Left renal pelvis (tissue), 4 donors: Measurements from ENCODE around the gene MAP3K7CL. TPM values are rescaled to one million over a fixed set of nuclear protein-coding genes. Genes with fewer than 3 reads are reported as not detected.
"Not testable (repeated sequence)": the region's sequence is repeated elsewhere in the genome, so short reads cannot be mapped to it uniquely, and the experiment has no call there.

Experiments used
- DNase-seq, 4 donors: peaks; one replicate each; pipeline ENCODE4 v3.0.0-alpha.2; 2013; ENCODE audit warnings: low read depth in 4 of 4, low spot score in 3 of 4
- polyA plus RNA-seq, 4 donors: library from polyadenylated mRNA; unstranded; fragments of 120-200 nt; gene quantifications; one replicate each; pipeline ENCODE4 v1.2.1, GENCODE V29; 2013; ENCODE audit not compliant: insufficient read length in 4 of 4

MAP3K7CL gene
- polyA plus RNA-seq, 4 donors = 4.8 to 7.7 (median 6.0) TPM

DNA sequence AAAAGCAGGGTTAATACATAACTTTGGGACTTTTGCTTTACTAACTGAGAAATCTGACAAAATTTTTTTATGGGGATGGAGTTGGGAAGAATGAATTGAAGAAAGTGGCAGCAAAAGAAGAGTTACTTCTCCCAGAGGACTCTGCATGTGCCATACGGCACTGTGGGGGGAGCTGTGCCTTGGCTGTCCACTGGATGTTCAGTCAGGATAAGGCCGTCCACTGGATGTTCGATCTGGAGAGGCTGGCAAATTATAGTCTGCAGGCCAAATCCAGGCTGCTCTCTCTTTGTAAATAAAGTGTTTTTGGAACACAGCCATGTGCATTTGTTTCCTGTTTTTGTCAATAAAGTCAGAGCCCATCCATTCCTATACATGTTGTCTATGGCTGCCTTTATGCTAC lies 4.5 kb upstream of the MAP3K7CL start:
- DNase-seq = no peak

- DNase-seq = no peak
Measured at GRCh38 chr21:29133241-29133640, 2.8 kb downstream of the MAP3K7CL start.

GRCh38 chr21:29133796-29134195 lies 3.4 kb downstream of the MAP3K7CL start:
- DNase-seq = no peak

- DNase-seq = no peak
Measured at GRCh38 chr21:29135481-29135880, 5.0 kb downstream of the MAP3K7CL start.

DNA sequence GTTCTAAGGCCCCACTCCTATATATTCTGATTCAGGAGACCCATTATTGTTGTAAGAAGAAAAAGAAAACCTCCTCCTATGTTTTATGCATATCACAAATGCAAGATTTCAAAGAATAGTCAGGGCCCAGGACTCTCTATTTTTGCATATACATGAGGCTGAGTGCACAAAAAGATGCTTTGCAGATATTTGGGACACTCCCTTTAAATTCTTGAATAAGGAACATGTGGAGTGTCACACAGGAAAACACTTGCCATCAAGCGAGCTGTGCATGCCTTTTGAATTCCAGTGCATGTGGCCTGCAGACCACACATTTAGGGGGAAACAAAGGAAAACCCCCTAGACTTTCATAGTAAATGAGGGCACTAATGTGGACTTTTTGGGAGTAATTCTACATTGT lies 5.6 kb downstream of the MAP3K7CL start:
- DNase-seq = no peak

DNA sequence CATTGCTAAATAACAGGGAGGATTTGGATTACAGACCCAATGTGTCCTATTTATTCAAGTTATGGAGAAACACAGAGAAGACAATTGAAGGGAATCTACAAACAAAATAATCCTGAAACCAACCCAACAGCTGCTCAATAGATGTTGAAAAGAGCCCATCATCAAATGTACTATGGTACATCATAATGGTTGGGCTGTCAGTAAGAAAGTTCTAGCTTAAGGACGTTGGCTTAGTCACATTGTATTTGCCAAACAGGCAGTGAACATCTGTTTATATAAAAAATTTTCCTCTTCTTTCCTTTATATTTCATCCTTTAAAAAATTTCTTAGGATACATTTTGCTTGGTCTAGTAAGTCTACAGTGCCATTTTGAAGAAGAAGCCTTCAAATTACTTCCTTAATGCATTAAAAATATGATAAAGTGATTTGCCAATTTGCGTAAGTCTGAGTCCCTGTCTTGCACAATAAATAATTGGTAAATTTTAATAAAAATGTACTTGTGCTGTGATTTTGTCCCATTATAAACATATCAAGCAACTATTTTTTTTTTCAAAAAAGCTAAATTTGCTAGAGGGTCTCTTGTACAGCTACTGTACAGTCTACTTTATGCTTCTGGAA lies 14.4 kb downstream of the MAP3K7CL start:
- no peak for DNase-seq

GRCh38 chr21:29145354-29145782 lies 14.9 kb downstream of the MAP3K7CL start:
- no peak for DNase-seq

- DNase-seq = no peak
Measured at GRCh38 chr21:29145852-29146453, 15.5 kb downstream of the MAP3K7CL start.

DNA sequence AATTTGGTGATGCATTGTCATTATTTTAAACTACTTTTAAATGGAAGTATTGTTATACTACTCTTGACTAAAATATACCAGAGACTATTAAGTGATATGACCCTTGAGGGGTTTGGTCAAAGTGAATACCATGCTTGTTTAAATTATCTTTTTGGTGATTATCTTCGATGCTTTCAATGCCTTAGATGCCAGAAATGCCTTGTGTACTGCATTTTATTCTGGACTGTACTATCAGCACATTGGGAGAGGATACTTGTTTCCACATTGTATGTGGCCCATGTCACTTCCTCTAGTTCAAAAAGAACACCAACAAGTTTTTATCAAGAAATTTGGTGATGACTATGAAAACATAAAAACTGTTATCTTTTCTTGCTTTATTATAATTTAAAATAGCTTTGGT lies 16.3 kb downstream of the MAP3K7CL start:
- no peak for DNase-seq

- DNase-seq = no peak
Measured at GRCh38 chr21:29148530-29148929, 18.1 kb downstream of the MAP3K7CL start.

DNA sequence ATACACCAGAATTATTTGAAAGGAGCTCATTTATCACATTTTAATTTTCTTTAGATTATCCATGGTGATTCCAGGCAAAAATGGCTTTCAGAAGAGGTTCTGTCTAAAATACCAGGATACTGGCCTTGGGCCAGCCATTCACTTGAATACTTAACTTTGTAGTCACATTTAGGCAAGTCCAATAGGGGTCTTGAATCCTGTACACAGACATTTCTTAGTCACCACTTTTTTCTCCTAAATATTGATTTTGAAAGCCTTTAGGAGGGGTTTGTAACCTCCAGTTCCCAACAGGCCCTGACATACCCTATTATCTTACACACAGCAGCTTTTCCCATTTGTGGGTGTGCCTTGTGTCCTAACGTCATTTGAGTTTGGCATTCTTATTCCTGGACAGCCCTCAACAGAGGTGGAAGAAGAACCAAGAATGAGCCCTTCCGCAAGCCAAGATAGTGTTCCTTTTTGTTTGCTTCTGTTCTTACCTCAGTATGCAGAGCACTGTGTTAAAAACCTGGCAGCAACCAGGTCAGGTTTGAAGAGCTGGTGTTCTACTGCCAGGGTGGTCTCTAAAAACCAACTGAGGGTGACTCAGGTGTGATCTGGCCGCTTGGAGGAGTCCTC lies 19.5 kb downstream of the MAP3K7CL start:
- DNase-seq = no peak

DNA sequence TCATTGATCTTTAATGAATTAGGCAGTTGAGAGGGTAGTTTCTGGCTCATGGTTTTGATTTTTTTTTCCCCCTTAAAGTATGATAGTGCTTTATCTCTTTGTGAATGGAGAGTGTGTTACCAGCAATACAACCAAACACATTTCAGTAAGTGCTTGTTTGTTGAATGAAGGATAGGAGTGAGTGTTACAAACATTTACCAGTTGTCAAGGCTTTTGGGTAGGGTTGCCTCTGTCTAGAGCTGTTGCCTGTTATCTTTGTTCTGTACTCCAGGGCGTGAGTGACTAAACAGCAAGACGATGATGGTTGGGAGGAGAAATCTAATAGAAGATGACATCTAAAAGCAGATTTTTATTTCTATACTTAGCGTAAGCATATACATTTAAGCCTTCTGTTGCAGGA lies 21.5 kb downstream of the MAP3K7CL start:
- no peak for DNase-seq

DNA sequence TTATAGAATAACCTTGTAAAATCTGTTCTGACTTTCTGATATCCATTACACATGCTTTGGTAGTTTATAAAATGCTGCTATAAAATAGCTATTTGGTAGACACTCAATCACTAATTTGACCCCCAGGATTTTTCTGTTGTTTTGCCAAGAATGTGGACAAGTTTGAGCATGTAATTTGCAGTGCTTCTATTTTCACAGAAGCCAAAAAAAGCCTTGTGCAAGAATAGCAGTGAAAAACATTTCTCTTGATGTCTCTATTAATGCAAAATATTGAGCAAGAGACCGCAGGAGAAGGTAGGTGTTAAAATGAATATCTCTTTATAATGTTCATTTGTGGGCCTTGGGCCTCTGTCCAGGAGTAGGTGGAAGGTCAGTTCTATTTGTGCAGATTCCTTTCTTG lies 22.5 kb downstream of the MAP3K7CL start:
- DNase-seq = no peak

- no peak for DNase-seq
Measured at GRCh38 chr21:29154270-29154669, 23.8 kb downstream of the MAP3K7CL start.

GRCh38 chr21:29155118-29155932 lies 24.9 kb downstream of the MAP3K7CL start:
- no peak for DNase-seq

DNA sequence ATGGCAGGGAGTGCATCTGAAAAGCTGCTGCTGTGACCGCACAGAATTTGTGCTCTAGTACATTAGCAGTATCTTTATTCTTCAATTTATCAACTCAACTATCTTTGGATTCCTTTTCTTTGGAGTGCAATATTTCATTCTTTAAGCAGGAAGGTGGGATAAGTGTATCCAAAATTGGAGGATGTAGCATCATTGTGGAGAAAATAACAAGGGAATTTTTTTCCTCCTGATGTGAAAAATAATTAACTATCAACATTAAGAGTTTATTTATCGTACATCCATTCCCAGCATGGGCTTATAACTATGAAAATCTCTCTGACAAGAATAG lies 25.5 kb downstream of the MAP3K7CL start:
- DNase-seq = no peak

DNA sequence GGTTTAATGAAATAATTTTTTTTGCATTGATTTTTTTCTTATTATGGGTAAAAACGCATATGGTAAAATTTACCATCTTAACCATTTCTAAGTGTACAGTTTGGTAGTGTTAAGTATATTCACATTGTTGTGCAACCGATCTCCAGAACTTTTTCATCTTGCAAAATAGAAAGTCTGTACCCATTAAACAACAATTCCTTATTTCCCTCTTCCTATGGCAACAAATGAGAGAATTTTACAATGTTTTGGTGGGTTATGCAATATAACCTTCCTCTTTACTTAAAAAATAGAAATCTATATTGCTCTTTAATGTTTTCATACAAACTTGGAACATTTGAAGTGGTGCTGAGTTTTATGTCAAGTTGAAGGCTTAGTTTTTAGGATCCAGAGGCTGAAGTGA lies 26.6 kb downstream of the MAP3K7CL start:
- no peak for DNase-seq

DNA sequence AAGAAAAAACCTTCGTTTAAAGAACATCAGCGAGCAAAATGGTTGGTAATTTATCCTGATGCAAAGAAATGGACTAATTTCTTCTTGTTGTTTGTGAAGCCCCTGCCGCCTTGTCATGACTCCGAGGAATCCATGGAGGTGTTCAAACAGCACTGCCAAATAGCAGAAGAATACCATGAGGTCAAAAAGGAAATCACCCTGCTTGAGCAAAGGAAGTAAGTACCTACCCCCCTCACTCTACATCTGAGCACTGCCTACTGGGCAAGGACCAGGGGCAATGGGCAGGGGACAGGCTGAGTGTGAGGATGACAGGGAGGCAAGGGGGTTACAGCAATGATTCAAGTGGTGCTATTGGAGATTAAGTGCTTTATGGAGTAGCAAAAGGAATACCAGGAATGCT lies 29.4 kb downstream of the MAP3K7CL start:
- no peak for DNase-seq

DNA sequence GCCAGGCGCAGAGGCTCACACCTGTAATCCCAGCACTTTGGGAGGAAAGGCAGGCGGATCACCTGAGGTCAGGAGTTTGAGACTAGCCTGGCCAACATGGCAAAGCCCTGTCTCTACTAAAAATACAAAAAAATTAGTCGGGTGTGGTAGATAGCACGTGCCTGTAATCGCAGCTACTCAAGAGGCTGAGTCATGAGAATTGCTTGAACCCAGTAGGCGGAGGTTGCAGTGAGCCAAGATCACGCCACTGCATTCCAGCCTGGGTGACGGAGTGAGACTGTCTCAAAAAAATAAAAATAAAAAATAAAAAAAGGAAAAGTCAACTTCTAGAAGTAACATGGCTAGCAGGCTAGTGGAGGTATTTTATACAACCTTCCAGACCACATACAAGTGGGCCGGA lies 32.4 kb downstream of the MAP3K7CL start:
- not testable (repeated sequence) for DNase-seq

GRCh38 chr21:29163341-29164115 lies 33.1 kb downstream of the MAP3K7CL start:
- DNase-seq = no peak
